HK-2 (cell line): ENCODE data around the gene MRPS11.
"Not testable (repeated sequence)": the region's sequence is repeated elsewhere in the genome, so short reads cannot be mapped to it uniquely, and the experiment has no call there.

Experiments used
- DNase-seq: peaks from one replicate; pipeline ENCODE4 v3.0.0-alpha.2; 2018; ENCODE audit not compliant: unreplicated experiment

Gene MRPS11

GRCh38 chr15:88454867-88455810 lies 12.4 kb upstream of the MRPS11 start:
- DNase-seq: peak; percentile 26

DNA sequence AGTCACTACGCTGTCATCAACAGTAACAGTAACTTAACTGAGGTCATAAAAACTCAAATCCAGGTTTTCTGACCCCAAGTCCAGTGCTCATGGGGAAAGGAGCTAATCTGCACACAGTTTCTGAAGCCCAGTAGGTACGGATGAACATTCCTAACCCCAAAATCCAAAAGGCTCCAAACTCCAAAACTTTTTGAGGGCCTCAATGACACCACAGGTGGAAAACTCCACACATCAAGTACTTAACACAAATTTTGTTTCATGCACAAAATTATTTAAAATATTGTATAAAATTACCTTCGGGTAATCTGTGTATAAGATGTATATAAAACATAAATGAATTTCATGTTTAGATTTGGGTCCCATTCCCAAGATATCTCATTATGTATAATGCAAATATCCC lies 10.8 kb upstream of the MRPS11 start:
- DNase-seq: no peak

GRCh38 chr15:88463870-88464532 lies 3.5 kb upstream of the MRPS11 start:
- DNase-seq: no peak

GRCh38 chr15:88465633-88466224 lies 1.8 kb upstream of the MRPS11 start:
- no peak for DNase-seq

DNA sequence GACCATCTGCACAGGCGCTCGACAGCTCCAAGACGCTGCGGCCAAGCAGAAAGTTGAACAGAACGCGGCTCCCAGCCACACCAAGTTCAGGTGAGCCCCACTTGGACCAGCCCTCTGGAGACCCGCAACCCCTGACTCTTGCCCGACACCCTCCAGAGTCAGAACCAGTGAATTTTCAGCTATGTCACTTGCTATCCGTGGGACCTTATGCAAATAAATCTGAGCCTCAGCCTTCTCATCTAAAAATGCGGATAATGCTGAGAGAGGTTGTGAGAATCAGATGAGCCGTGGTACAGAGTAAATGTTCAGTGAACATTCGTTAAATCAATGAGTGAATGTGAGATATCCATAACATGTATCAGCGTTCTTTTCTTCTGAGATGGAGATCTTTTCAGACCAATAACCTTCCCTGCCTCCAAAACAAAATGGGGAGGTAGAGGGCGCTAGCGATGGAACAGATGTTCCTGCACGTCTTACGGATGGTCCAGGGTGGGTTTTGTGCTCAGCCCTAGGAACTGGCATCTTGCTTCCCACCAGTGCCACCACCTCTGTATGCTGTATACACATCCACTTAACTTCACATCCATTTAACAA lies 524 bp downstream of the MRPS11 start:
- no peak for DNase-seq

- DNase-seq: not testable (repeated sequence)
These were observed 1.2 kb downstream of the MRPS11 start for GRCh38 chr15:88468721-88469120.

GRCh38 chr15:88469321-88469720 lies 1.8 kb downstream of the MRPS11 start:
- DNase-seq: no peak

- no peak for DNase-seq
These were observed 3.3 kb downstream of the MRPS11 start for GRCh38 chr15:88470625-88471372.

GRCh38 chr15:88472225-88472624 lies 4.7 kb downstream of the MRPS11 start:
- no peak for DNase-seq

DNA sequence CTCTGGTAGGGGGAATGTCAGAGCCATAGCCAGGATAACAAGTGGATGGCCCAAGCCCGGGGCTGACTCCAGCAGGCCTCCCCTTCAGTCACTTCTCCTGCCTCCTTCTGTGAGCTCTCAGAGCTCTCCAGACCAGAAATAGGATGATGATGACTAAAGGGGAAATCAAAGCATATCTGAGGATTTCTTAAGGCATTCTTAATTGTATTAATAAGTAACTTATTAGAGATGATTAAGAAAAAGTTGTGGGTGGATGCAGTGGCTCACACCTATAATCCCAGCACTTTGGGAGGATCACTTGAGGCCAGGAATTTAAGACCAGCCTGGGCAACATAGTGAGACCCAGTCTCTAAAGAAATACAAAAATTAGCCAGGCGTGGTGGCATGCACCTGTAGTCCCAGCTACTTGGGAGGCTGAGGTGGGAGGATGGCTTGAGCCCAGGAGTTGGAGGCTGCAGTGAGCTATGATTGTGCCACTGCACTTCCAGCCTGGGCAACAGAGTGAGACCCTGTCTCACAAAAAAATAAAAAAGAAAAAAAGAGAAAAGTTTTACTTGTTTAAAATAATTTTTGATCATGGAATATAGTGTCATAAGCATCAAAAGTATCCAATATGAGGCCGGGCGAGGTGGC lies 6.3 kb downstream of the MRPS11 start:
- DNase-seq: not testable (repeated sequence)

- DNase-seq: no peak
These were observed 9.1 kb downstream of the MRPS11 start for GRCh38 chr15:88476635-88477060.

DNA sequence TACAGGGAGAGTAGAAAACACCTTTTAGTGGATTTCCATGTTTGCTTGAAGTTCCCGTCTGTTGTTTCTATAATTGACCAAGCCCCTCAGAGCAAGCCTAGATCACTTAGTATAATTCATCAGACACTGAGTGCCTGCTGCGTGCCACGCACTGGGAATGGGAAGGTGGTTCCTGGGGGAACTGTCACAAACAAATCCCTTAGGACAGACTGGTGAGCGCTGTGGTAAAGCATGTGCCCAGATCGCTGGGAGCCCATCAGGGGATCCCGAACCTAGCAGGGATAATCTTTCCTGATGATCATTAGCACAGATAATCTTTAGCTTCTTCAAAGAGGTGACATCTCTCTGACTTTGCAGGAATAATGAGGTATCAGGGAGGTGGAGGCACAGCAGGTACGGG lies 9.6 kb downstream of the MRPS11 start:
- DNase-seq: no peak

- DNase-seq: no peak
These were observed 10.4 kb downstream of the MRPS11 start for GRCh38 chr15:88477904-88478303.

DNA sequence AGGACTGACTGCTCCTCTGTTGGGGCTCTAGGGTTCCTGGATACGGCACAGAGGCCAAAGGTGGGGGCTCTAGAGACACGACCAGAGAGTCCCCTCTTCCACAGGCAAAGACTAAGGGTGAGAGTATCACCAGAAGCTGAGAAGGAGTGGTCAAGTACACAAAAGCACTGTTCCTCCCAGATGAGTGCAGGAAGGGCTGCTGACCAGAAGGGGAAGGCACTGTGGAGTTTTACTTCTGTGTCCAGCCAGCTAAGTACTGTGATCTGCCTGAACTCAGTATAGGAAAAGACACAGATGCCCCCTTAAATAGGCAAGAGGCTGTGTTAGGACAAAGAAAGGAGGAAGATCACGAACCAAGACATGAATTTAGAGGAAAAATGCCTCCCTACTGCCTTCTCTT lies 11.7 kb downstream of the MRPS11 start:
- no peak for DNase-seq

- no peak for DNase-seq
These were observed 13.5 kb downstream of the MRPS11 start for GRCh38 chr15:88480981-88481380.

DNA sequence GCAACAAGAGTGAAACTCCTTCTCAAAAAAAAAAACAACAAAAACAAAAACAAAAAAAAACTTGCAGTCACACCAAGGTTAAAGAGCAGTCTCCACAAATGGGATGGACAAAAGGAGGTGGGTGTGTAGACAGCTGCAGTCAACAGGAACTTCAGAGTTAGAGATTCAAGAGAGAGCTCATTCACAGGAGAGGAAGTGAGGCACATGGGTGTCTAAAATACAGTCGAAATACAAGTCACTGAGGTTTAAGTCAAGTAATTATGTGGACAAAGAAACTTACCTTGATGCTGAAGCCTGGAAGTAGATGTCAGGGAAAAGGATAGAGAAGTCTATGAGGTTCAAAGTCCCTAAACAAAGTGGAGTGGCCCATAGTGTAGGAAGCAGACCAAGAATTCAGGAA lies 14.8 kb downstream of the MRPS11 start:
- no peak for DNase-seq

DNA sequence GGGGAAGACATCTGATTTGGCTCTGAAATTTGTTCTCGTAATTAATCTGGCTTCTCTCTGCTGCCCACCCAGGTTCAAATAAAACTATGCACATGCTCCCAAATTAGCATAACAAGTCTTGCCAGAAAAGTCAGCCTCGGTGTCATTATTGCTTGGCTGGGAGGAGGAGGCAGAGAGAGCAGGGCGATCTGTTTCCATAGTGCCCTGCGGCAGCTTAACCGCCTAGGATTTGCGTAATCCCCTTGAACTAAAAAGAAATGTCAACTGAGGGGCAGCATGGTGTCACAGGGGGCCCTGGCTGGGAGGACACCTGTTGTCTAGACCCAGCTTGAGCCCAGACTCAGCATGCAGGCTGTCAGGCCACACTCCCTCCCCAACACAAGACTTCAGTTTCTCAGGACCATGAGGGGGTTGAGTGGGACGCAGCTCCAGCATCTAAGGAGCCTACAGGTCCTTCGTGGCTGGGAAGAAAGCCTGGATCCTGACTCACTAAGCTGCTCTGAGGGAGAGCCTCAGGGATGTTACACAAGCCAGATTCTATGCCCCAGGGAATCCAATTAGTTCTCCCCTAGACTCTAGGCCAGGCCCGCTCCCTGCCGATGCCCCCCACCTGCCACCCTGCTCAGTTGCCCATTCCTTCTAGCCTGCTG lies 17.3 kb downstream of the MRPS11 start:
- DNase-seq: no peak

DNA sequence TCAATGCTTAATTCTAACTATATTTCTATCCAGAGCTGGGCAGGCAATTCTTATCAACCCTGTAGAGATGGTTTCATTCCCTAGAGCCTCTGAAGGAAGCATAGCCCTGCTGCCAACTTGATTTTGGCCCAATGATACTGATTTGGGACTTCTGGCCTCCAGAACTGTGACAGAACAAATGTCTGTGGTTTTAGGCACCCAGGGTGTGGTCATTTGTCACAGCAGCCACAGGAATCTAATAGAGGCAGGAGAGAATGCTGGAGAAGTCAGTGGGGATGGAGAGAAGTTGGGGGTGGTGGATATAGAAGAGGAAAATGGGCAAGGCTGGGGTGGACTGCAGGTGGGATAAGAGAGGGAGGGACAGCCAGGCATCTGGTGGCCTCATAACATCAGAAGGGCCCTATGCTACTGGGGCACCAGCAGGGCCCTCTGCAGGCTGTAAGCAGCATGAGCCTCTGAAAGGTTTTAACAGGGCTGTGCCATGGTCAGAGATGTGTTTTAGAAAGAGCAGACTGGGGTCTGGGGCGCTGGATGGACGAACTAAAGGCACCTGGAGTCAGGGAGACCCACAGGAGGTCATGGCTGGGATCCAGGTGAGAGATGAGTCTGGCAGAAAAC lies 19.8 kb downstream of the MRPS11 start:
- no peak for DNase-seq

DNA sequence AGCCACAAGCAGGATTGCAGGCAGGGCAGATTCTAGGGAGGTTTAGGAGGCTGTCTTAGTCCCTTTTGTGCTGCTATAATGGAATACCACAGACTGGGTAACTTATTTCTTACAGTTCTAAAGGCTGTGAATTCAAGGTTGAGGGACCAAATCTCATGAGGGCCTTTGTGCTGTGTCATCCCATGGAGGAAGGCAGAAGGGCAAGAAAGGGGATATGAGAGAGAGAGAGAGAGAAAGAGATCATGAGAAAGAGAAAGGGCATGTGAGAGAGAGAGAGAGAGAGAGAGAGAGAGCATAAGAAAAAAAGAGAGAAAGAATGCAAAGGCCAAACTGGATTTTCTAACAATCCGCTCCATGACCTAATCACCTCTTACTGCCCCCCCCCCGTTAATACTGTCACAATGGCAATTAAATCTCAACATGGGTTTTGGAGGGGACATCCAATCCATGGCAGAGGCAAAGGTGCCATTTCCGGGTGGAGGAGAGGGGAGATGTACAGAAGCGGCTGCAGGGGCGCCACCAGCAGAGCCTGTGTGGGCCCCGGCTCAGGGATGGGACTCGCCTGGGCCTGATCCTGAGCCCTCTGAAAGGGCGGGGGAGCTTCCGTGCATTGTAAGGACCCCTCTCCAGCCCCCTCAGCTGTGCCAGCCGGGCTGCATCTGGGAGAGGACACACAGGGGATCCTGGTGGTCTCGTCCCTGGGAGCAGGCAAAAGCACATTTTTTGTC lies 20.5 kb downstream of the MRPS11 start:
- DNase-seq: no peak
